ENCODE data around the gene UPK1A. TPM values are rescaled to one million over a fixed set of nuclear protein-coding genes. Genes with fewer than 3 reads are reported as not detected.

Gene UPK1A
- total RNA-seq, 1 experiment from 2014 or later = not detected

- DNase-seq (ENCODE audit: low spot score) = no peak
- ChIA-PET POLR2A (ENCODE audit: low non-redundant PET) (interaction anchor here (0.6 kb wide), 1 partner anchor 71 kb away, joined by 3 read pairs; no protein-coding TSS in a partner anchor), CTCF (no interaction called here)
- TF ChIP-seq EZH2 (IDR thresholded peaks at IDR 0.05; ENCODE audit: borderline replicate concordance, low read depth, low read length, poor library complexity, severe bottlenecking) = no peak
- TF ChIP-seq, protein P1, sequence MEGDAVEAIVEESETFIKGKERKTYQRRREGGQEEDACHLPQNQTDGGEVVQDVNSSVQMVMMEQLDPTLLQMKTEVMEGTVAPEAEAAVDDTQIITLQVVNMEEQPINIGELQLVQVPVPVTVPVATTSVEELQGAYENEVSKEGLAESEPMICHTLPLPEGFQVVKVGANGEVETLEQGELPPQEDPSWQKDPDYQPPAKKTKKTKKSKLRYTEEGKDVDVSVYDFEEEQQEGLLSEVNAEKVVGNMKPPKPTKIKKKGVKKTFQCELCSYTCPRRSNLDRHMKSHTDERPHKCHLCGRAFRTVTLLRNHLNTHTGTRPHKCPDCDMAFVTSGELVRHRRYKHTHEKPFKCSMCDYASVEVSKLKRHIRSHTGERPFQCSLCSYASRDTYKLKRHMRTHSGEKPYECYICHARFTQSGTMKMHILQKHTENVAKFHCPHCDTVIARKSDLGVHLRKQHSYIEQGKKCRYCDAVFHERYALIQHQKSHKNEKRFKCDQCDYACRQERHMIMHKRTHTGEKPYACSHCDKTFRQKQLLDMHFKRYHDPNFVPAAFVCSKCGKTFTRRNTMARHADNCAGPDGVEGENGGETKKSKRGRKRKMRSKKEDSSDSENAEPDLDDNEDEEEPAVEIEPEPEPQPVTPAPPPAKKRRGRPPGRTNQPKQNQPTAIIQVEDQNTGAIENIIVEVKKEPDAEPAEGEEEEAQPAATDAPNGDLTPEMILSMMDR (conservative IDR thresholded peaks at IDR 0.05; ENCODE audit: low read depth, low read length) = no peak
- no TSS peak for BruUV-seq (replicated peaks)
- Histone ChIP-seq H3K36me3 (ENCODE audit: insufficient read depth, low read length, poor library complexity, severe bottlenecking) (peaks cover 98% of the 10 kb centered on the region), H3K27me3 (replicated peaks; ENCODE audit: insufficient read depth, low read depth, low read length, poor library complexity) (no peaks in the 10 kb centered on the region), H3K9me3 (ENCODE audit: low read depth, low read length, poor library complexity, severe bottlenecking) (no peaks in the 10 kb centered on the region), H3K4me1 (ENCODE audit: insufficient read depth, low read length, poor library complexity, severe bottlenecking) (no peaks in the 10 kb centered on the region), H3K27ac (ENCODE audit: low read depth, low read length, poor library complexity, severe bottlenecking) (no peak overlapping the region), H3K4me3 (ENCODE audit: low read depth, low read length, poor library complexity, severe bottlenecking) (no peak overlapping the region)
- intact Hi-C loops (cut with micrococcal nuclease; ENCODE audit: unreplicated experiment) = no loop called here
Observed at GRCh38 chr19:35727053-35727955, 61.0 kb downstream of the UPK1A start.

Other genes starting within 250 kb of the UPK1A start
- not detected in 2 replicates for gene FFAR2, start 218.3 kb upstream of the UPK1A start, total RNA-seq (2021)
- not detected in 2 replicates for gene KRTDAP, start 176.1 kb upstream of the UPK1A start, total RNA-seq (2021)
- not detected in 2 replicates for gene DMKN, start 152.9 kb upstream of the UPK1A start, total RNA-seq (2021)
- gene SBSN, start 138.2 kb upstream of the UPK1A start, total RNA-seq (2021) = not detected in 2 replicates
- gene GAPDHS, start 133.1 kb upstream of the UPK1A start, total RNA-seq (2021) = not detected in 2 replicates
- 105 and 115 TPM in 2 replicates for gene TMEM147, start 120.9 kb upstream of the UPK1A start, total RNA-seq (2021)
- gene ATP4A, start 102.9 kb upstream of the UPK1A start, total RNA-seq (2021) = not detected in 2 replicates
- gene PMIS2, start 80.3 kb upstream of the UPK1A start, total RNA-seq (2021) = not detected in 2 replicates
- gene HAUS5, start 53.8 kb upstream of the UPK1A start, total RNA-seq (2021) = 31.1 and 33.5 TPM in 2 replicates
- 104 and 106 TPM in 2 replicates for gene RBM42, start 37.5 kb upstream of the UPK1A start, total RNA-seq (2021)
- 0.73 and 1.3 TPM in 2 replicates for gene ETV2, start 24.8 kb upstream of the UPK1A start, total RNA-seq (2021)
- 456 and 467 TPM in 2 replicates for gene COX6B1, start 18.2 kb upstream of the UPK1A start, total RNA-seq (2021)
- not detected in 2 replicates for gene ZBTB32, start 38.0 kb downstream of the UPK1A start, total RNA-seq (2021)
- gene KMT2B, start 51.5 kb downstream of the UPK1A start, total RNA-seq (2021) = 49.1 and 51.0 TPM in 2 replicates
- gene IGFLR1, start 75.9 kb downstream of the UPK1A start, total RNA-seq (2021) = 4.9 and 5.8 TPM in 2 replicates
- gene U2AF1L4, start 78.9 kb downstream of the UPK1A start, total RNA-seq (2021) = 20.4 and 21.0 TPM in 2 replicates
- 58.8 and 67.7 TPM in 2 replicates for gene PSENEN, start 79.1 kb downstream of the UPK1A start, total RNA-seq (2021)
- 11.3 and 13.2 TPM in 2 replicates for gene LIN37, start 82.1 kb downstream of the UPK1A start, total RNA-seq (2021)
- gene HSPB6, start 90.5 kb downstream of the UPK1A start, total RNA-seq (2021) = 0.50 TPM in 1 of 2 replicates, not detected in the other
- gene PROSER3, start 91.7 kb downstream of the UPK1A start, total RNA-seq (2021) = 38.4 and 44.8 TPM in 2 replicates
- 39.6 and 49.6 TPM in 2 replicates for gene ARHGAP33, start 109.0 kb downstream of the UPK1A start, total RNA-seq (2021)
- not detected in 2 replicates for gene PRODH2, start 146.3 kb downstream of the UPK1A start, total RNA-seq (2021)
- gene NPHS1, start 186.0 kb downstream of the UPK1A start, total RNA-seq (2021) = not detected in 2 replicates
- gene KIRREL2, start 190.4 kb downstream of the UPK1A start, total RNA-seq (2021) = 0.15 and 0.17 TPM in 2 replicates
- 13.9 and 14.9 TPM in 2 replicates for gene APLP1, start 202.1 kb downstream of the UPK1A start, total RNA-seq (2021)
- gene NFKBID, start 234.0 kb downstream of the UPK1A start, total RNA-seq (2021) = 14.9 and 18.0 TPM in 2 replicates
- gene HCST, start 236.0 kb downstream of the UPK1A start, total RNA-seq (2021) = 4.2 and 4.5 TPM in 2 replicates
- gene TYROBP, start 241.8 kb downstream of the UPK1A start, total RNA-seq (2021) = not detected in 2 replicates